K562 (cell line): ENCODE measurements around the gene FSIP2. TPM values are rescaled to one million over a fixed set of nuclear protein-coding genes. Genes with fewer than 3 reads are reported as not detected.

Experiments used
- ATAC-seq: fragments of 200-7000 bp; cut with Tn5 transposase; 3 replicates; pipeline ENCODE4 v1.9.1; 2020; ENCODE audit warnings: moderate library complexity
- BruUV-seq: library from RNA; stranded (reverse); fragments of 400-500 nt; replicated peaks from 2 replicates; lab custom pipeline; 2021; lab: Mats Ljungman, UMichigan
- CTCF ChIA-PET: fragments of 300-600 bp; formaldehyde crosslinking; extraction: SDS; loops from one replicate; lab custom pipeline; 2021; ENCODE audit warnings: low intra/inter-chr PET ratio; lab: Yijun Ruan, JAX
- POLR2A ChIA-PET: fragments of 300-600, 350-650 bp; sonication (Branson Sonifier 250); formaldehyde crosslinking; extraction: SDS; loops from one replicate; lab custom pipeline; 2021; ENCODE audit warnings: antibody characterized with exemption, inconsistent platforms; lab: Yijun Ruan, JAX
- DNase-seq, 4 experiments: peaks; one replicate each; pipeline versions ENCODE4 v3.0.0 to v3.0.0-alpha.2; 2011 to 2018; ENCODE audit warnings: low spot score in 3 of 4, mixed read lengths in 3 of 4; ENCODE audit errors: extremely low read depth in 1 of 4
- FAIRE-seq: peaks from 2 replicates; lab custom pipeline; 2011; peaks lifted over from hg19 to GRCh38; lab: Jason Lieb, UNC
- H2AFZ ChIP-seq: 2 replicates; pipeline ENCODE4 v1.6.0; 2011; ENCODE audit warnings: low read depth, low read length, control low read depth, inconsistent platforms
- H3K27ac ChIP-seq: fragments of 200-600 bp; 3 replicates; pipeline ENCODE4 v1.8.0; 2011; ENCODE audit warnings: low read depth, mild to moderate bottlenecking, control low read depth, inconsistent platforms, low read length, moderate library complexity, mixed read lengths; ENCODE audit errors: extremely low read depth
- H3K27me3 ChIP-seq, 2 experiments: fragments of 300-600 bp in 1 of 2; 2 replicates in 1 of 2; 3 replicates in 1 of 2; pipeline versions ENCODE4 v1.6.0 to v1.8.0; 2011; ENCODE audit warnings: inconsistent platforms in 2 of 2, low read length in 2 of 2, mild to moderate bottlenecking in 1 of 2, mixed read lengths in 1 of 2, moderate library complexity in 1 of 2; ENCODE audit not compliant: control insufficient read depth in 2 of 2, insufficient read depth in 2 of 2
- H3K36me3 ChIP-seq: fragments of 300-600 bp; 3 replicates; pipeline ENCODE4 v1.8.0; 2011; ENCODE audit warnings: mild to moderate bottlenecking, low read length, inconsistent platforms; ENCODE audit not compliant: control insufficient read depth, insufficient read depth
- H3K4me1 ChIP-seq, 2 experiments: fragments of 200-600 bp in 1 of 2; replicated peaks in 1 of 2; 2 replicates in 1 of 2; 3 replicates in 1 of 2; pipeline versions ENCODE4 v1.5.1 to v1.8.0; 2011; ENCODE audit warnings: inconsistent platforms in 2 of 2, low read length in 2 of 2, mild to moderate bottlenecking in 1 of 2, mixed read lengths in 1 of 2, moderate library complexity in 1 of 2; ENCODE audit not compliant: control insufficient read depth in 2 of 2, insufficient read depth in 2 of 2
- H3K4me2 ChIP-seq: 2 replicates; pipeline ENCODE4 v1.6.1; 2011; ENCODE audit warnings: low read length, control low read depth, inconsistent platforms, mixed read lengths; ENCODE audit not compliant: insufficient read depth
- H3K4me3 ChIP-seq: fragments of 200-600 bp; sonication (generic), shearing (Covaris generic); 2 replicates; pipeline ENCODE4 v1.5.1; 2016; ENCODE audit warnings: control low read depth, inconsistent platforms
- H3K79me2 ChIP-seq: fragments of 200-600 bp; 3 replicates; pipeline ENCODE4 v1.8.0; 2011; ENCODE audit warnings: low read length, inconsistent platforms; ENCODE audit not compliant: control insufficient read depth, insufficient read depth
- H3K9ac ChIP-seq, 2 experiments: 2 replicates each; pipeline versions ENCODE4 v1.6.0 to v1.6.1; 2011; ENCODE audit warnings: low read depth in 2 of 2, low read length in 2 of 2, control low read depth in 1 of 2, inconsistent platforms in 1 of 2, mild to moderate bottlenecking in 1 of 2, mixed read lengths in 1 of 2; ENCODE audit not compliant: insufficient read depth in 1 of 2
- H3K9me1 ChIP-seq: one replicate; pipeline ENCODE4 v1.6.0; 2011; ENCODE audit warnings: inconsistent platforms, mild to moderate bottlenecking, low read length, moderate library complexity; ENCODE audit not compliant: control insufficient read depth, insufficient read depth
- H3K9me3 ChIP-seq: replicated peaks from 2 replicates; pipeline ENCODE4 v1.5.1; 2011; ENCODE audit warnings: low read depth, low read length, inconsistent platforms; ENCODE audit not compliant: control insufficient read depth, insufficient read depth
- H4K20me1 ChIP-seq: replicated peaks from 2 replicates; pipeline ENCODE4 v1.6.1; 2011; ENCODE audit warnings: low read length, inconsistent platforms, mixed read lengths; ENCODE audit not compliant: control insufficient read depth, insufficient read depth
- CAMTA2 ChIP-seq: fragments of 250-450 bp; sonication (Bioruptor Pico); conservative IDR thresholded peaks from 2 replicates; pipeline ENCODE4 v1.5.1; 2022
- HEY1 ChIP-seq: fragments of 250-450 bp; sonication (Bioruptor Pico); IDR thresholded peaks from 2 replicates; pipeline ENCODE4 v1.5.0; 2020; ENCODE audit warnings: mild to moderate bottlenecking, moderate library complexity, borderline replicate concordance
- RB1 ChIP-seq: fragments of 450-650 bp; IDR thresholded peaks from 2 replicates; pipeline ENCODE4 v1.6.1; 2017; ENCODE audit warnings: low read depth, mild to moderate bottlenecking
- ZNF696 ChIP-seq: fragments of 250-450 bp; sonication (Bioruptor Pico); conservative IDR thresholded peaks from 2 replicates; pipeline ENCODE4 v1.4.0; 2020; ENCODE audit warnings: mild to moderate bottlenecking, moderate library complexity
- WGBS: fragments of 100-300 bp; shearing (Covaris generic); methylation state at CpG from one replicate; pipeline ENCODE4 v1.1.6; 2016; ENCODE audit warnings: low coverage, mixed read lengths; ENCODE audit not compliant: insufficient coverage; ENCODE audit errors: missing lambda C conversion rate; 5-methylcytosine and 5-hydroxymethylcytosine counted together
- in situ Hi-C: fragments of 300-500 bp; cut with MboI; formaldehyde crosslinking; loops from 4 replicates; pipeline ENCODE4 v1.15.0; 2018; ENCODE audit warnings: inconsistent platforms, mixed read lengths
- intact Hi-C: fragments of 100-400 bp; cut with micrococcal nuclease; formaldehyde crosslinking; loops from 2 replicates; pipeline ENCODE4 v1.14.2; 2022
- polyA plus RNA-seq, 8 experiments: library from polyadenylated mRNA; depleted of rRNA in 4 of 8; stranded (reverse) in 5 of 8; unstranded in 3 of 8; fragments of >200 nt; fragmentation: Nextera tagmentation in 2 of 8; fragmentation: Illumina TruSeq in 1 of 8; extraction: Ambion mirVana in 2 of 8; extraction: Trizol in 1 of 8; gene quantifications; 2 replicates each; pipeline versions ENCODE4 v1.2.1 to v1.2.3, GENCODE V29; 2011 to 2014; ENCODE audit warnings: inconsistent platforms in 1 of 8, missing spikeins in 1 of 8
- total RNA-seq, 7 experiments: library from RNA; depleted of rRNA in 6 of 7; stranded (reverse); fragments of >200 nt in 6 of 7; fragmentation: Illumina TruSeq in 2 of 7; extraction: Trizol in 2 of 7; gene quantifications; 2 replicates each; pipeline versions ENCODE4 v1.2.1 to v1.2.3, GENCODE V29; 2011 to 2021; ENCODE audit warnings: low replicate concordance in 1 of 7
- TF ChIP-seq, protein P1 (sequence below): fragments of 450-650 bp; IDR thresholded peaks from one replicate; pipeline ENCODE4 v1.6.1; 2018; ENCODE audit warnings: mild to moderate bottlenecking, moderate library complexity; ENCODE audit not compliant: partially characterized antibody

The FSIP2 gene
- total and polyA plus RNA-seq, 9 of the 15 experiments (the other 6 are each of a cell fraction or from before 2014, with no cell fraction given), result 0.01 to 0.04 TPM; not detected in 7

DNA sequence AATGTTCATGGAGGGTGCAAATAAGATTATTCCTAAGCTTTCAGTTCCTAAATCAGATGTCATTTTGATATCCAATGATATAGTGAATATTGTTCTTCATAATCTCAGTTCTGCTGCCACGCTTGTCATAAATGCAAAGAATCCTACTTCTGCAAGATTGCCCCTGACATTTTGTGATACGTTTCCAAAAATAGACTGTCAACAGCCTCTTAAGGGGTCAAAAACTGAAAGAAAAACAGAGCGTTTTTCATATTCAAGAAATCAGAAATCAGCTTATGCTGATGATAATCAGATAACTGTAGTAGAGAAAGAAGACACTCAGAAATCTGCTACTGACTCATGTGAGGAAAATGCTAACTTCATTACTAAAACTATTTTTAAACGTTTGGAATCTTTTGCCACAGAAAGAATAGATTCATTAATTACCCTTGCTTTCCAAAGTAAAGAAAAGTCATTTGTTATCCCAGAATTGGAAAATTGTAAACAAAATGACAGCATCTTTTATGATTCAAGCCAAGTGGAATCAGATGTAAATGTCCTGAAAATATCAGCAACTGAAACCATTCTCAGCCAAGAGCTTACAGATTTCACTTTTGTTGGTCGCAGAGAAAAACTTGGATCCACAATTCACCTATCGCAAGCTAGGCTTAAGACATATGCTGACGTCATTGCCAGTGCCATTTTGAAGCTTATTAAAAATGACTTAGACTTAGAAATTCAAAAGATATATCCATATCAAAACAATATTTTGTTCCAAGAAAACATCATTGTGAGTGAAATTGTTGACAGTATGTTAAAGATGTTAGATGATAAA, 55.1 kb downstream of the FSIP2 start:
- Histone ChIP-seq H3K9me3 (no peaks in the 10 kb centered on the region), H3K27ac (no peak overlapping the region), H3K36me3 (no peaks in the 10 kb centered on the region), H3K4me2 (no peak overlapping the region), H3K4me3 (no peak overlapping the region), H3K9ac (no peak overlapping the region), H2AFZ (no peak overlapping the region), H3K79me2 (no peaks in the 10 kb centered on the region), H3K9me1 (no peaks in the 10 kb centered on the region), H4K20me1 (no peaks in the 10 kb centered on the region), H3K4me1 (no peaks in the 10 kb centered on the region), H3K27me3 (no peaks in the 10 kb centered on the region)
- DNase-seq (no peak), FAIRE-seq (no peak), ATAC-seq (no peak)
- WGBS, result 12% methylated on average over 7 of the region's 7 CpGs
- ChIA-PET POLR2A (no interaction called here), CTCF (no interaction called here)
- TF ChIP-seq HEY1 (CRISPR knock-in tag), result no peak
- TF ChIP-seq CAMTA2 (CRISPR knock-in tag), result no peak
- in situ Hi-C loops, result no loop called here
- no TSS peak for BruUV-seq
- intact Hi-C loops, result no loop called here

DNA sequence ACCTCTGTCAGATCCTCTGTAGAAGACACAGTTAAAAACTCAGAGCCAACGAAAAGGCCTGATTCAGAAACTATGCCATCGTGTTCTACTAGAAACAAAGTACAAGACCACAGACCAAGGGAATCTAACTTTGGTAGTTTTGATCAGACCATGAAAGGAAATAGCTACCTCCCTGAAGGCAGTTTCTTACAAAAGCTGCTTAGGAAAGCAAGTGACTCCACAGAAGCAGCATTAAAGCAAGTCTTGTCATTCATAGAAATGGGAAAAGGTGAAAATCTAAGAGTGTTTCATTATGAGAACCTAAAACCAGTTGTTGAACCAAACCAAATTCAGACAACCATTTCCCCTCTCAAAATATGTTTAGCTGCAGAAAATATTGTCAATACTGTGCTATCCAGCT, 58.2 kb downstream of the FSIP2 start:
- 0% methylated on average over 2 of the region's 2 CpGs for WGBS
- no peak for ATAC-seq
- no TSS peak for BruUV-seq
- H3K4me2 ChIP-seq, result no peak overlapping the region
- no peak overlapping the region for H2AFZ ChIP-seq
- H3K9me3 ChIP-seq, result no peaks in the 10 kb centered on the region
- no peaks in the 10 kb centered on the region for H3K4me1 ChIP-seq
- H3K9ac ChIP-seq, result no peak overlapping the region
- no peak for FAIRE-seq
- intact Hi-C loops, result no loop called here
- H3K27me3 ChIP-seq, result no peaks in the 10 kb centered on the region
- no peaks in the 10 kb centered on the region for H3K9me1 ChIP-seq
- H3K4me3 ChIP-seq, result no peak overlapping the region
- TF ChIP-seq, protein P1, sequence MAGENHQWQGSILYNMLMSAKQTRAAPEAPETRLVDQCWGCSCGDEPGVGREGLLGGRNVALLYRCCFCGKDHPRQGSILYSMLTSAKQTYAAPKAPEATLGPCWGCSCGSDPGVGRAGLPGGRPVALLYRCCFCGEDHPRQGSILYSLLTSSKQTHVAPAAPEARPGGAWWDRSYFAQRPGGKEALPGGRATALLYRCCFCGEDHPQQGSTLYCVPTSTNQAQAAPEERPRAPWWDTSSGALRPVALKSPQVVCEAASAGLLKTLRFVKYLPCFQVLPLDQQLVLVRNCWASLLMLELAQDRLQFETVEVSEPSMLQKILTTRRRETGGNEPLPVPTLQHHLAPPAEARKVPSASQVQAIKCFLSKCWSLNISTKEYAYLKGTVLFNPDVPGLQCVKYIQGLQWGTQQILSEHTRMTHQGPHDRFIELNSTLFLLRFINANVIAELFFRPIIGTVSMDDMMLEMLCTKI, result no peak
- TF ChIP-seq ZNF696 (no peak), RB1 (no peak)
- POLR2A ChIA-PET, result no interaction called here
- H3K36me3 ChIP-seq, result no peaks in the 10 kb centered on the region
- H4K20me1 ChIP-seq, result no peaks in the 10 kb centered on the region
- no peak for DNase-seq
- no peak overlapping the region for H3K27ac ChIP-seq
- H3K79me2 ChIP-seq, result no peaks in the 10 kb centered on the region
- CTCF ChIA-PET, result no interaction called here
- in situ Hi-C loops, result no loop called here
